Measurements from ENCODE around the gene CYP2C18. TPM values are rescaled to one million over a fixed set of nuclear protein-coding genes. Genes with fewer than 3 reads are reported as not detected.

The CYP2C18 gene
- total and polyA plus RNA-seq, 2 of the 13 experiments (the other 11 are each of a cell fraction or from before 2014, with no cell fraction given), result 0.07 TPM; not detected in 1

DNA sequence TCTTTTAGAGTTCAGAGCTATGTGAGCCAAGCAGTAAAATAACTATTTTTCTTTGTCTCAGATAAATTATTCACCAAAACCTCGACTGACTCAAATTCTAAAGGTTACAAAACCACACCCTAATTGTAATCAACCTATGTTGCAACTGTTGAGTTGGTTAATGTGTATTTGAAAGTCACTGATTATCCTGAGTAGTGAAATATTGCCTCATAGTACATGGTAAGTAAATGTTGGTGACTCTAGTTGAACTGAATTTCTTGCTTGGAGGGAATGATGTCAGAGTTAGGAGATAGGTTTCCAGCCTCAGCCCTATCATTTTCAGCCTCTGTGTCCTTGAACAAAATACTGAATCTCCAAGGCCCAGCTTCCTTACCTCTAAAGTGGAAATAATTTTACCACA, 3.0 kb upstream of the CYP2C18 start (continued):
- TF ChIP-seq SOX13 (IDR thresholded peaks at IDR 0.05) (no peak), SOX13 (CRISPR knock-in tag; conservative IDR thresholded peaks at IDR 0.05 in 1 of 2, IDR thresholded peaks at IDR 0.05 in 1 of 2) (peak in 1 of 2 experiments; percentile 63; a peak in 2 of 4 replicates), CEBPG (CRISPR knock-in tag; IDR thresholded peaks at IDR 0.05) (peak; percentile 97), POLR2AphosphoS5 (IDR thresholded peaks at IDR 0.05; ENCODE audit: low read depth, low read length) (no peak), ZNF768 (CRISPR knock-in tag; IDR thresholded peaks at IDR 0.05) (no peak), LCORL (IDR thresholded peaks at IDR 0.05) (peak; percentile 44; the same call in 1 of the 2 replicates), LCORL (CRISPR knock-in tag; IDR thresholded peaks at IDR 0.05) (no peak), SRSF9 (IDR thresholded peaks at IDR 0.05; ENCODE audit: borderline replicate concordance, insufficient read depth, low read depth, low read length, poor library complexity, severe bottlenecking) (no peak), ZNF670 (CRISPR knock-in tag; IDR thresholded peaks at IDR 0.05; ENCODE audit: borderline replicate concordance) (no peak), ZNF430 (CRISPR knock-in tag; IDR thresholded peaks at IDR 0.05) (no peak), ATF7 (IDR thresholded peaks at IDR 0.05) (peak; percentile 73), ATF7 (CRISPR knock-in tag; IDR thresholded peaks at IDR 0.05) (no peak), ZNF503 (CRISPR knock-in tag; IDR thresholded peaks at IDR 0.05) (no peak), ARID4A (CRISPR knock-in tag; IDR thresholded peaks at IDR 0.05; ENCODE audit: borderline replicate concordance) (no peak), FOXA3 (CRISPR knock-in tag; IDR thresholded peaks at IDR 0.05) (peak; percentile 80), FIP1L1 (IDR thresholded peaks at IDR 0.05; ENCODE audit: borderline replicate concordance, insufficient read depth, low read depth, low read length) (no peak)
- TF ChIP-seq, protein P1, sequence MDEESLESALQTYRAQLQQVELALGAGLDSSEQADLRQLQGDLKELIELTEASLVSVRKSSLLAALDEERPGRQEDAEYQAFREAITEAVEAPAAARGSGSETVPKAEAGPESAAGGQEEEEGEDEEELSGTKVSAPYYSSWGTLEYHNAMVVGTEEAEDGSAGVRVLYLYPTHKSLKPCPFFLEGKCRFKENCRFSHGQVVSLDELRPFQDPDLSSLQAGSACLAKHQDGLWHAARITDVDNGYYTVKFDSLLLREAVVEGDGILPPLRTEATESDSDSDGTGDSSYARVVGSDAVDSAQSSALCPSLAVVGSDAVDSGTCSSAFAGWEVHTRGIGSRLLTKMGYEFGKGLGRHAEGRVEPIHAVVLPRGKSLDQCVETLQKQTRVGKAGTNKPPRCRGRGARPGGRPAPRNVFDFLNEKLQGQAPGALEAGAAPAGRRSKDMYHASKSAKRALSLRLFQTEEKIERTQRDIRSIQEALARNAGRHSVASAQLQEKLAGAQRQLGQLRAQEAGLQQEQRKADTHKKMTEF (CRISPR knock-in tag; IDR thresholded peaks at IDR 0.05), result no peak
- TF ChIP-seq, protein P2, sequence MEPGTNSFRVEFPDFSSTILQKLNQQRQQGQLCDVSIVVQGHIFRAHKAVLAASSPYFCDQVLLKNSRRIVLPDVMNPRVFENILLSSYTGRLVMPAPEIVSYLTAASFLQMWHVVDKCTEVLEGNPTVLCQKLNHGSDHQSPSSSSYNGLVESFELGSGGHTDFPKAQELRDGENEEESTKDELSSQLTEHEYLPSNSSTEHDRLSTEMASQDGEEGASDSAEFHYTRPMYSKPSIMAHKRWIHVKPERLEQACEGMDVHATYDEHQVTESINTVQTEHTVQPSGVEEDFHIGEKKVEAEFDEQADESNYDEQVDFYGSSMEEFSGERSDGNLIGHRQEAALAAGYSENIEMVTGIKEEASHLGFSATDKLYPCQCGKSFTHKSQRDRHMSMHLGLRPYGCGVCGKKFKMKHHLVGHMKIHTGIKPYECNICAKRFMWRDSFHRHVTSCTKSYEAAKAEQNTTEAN (CRISPR knock-in tag; conservative IDR thresholded peaks at IDR 0.05), result no peak
- TF ChIP-seq, protein P3, sequence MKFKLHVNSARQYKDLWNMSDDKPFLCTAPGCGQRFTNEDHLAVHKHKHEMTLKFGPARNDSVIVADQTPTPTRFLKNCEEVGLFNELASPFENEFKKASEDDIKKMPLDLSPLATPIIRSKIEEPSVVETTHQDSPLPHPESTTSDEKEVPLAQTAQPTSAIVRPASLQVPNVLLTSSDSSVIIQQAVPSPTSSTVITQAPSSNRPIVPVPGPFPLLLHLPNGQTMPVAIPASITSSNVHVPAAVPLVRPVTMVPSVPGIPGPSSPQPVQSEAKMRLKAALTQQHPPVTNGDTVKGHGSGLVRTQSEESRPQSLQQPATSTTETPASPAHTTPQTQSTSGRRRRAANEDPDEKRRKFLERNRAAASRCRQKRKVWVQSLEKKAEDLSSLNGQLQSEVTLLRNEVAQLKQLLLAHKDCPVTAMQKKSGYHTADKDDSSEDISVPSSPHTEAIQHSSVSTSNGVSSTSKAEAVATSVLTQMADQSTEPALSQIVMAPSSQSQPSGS (CRISPR knock-in tag; IDR thresholded peaks at IDR 0.05), result peak; percentile 82
- TF ChIP-seq, protein P4, sequence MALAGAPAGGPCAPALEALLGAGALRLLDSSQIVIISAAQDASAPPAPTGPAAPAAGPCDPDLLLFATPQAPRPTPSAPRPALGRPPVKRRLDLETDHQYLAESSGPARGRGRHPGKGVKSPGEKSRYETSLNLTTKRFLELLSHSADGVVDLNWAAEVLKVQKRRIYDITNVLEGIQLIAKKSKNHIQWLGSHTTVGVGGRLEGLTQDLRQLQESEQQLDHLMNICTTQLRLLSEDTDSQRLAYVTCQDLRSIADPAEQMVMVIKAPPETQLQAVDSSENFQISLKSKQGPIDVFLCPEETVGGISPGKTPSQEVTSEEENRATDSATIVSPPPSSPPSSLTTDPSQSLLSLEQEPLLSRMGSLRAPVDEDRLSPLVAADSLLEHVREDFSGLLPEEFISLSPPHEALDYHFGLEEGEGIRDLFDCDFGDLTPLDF (CRISPR knock-in tag; IDR thresholded peaks at IDR 0.05), result no peak
